Glutamatergic neuron (in vitro differentiated cells): ENCODE data around the gene NOX3. TPM values are rescaled to one million over a fixed set of nuclear protein-coding genes. Genes with fewer than 3 reads are reported as not detected.

ENCODE experiments used
- DNase-seq: peaks from one replicate; pipeline ENCODE4 v3.0.0; 2022
- H3K27ac Mint-ChIP-seq: one replicate; pipeline ENCODE4 v1.8.0; 2020; ENCODE audit warnings: mild to moderate bottlenecking, mixed read lengths, inconsistent platforms; ENCODE audit not compliant: unreplicated experiment
- H3K27me3 Mint-ChIP-seq: one replicate; pipeline ENCODE4 v1.8.0; 2020; ENCODE audit warnings: mild to moderate bottlenecking, moderate library complexity, mixed read lengths, inconsistent platforms; ENCODE audit not compliant: unreplicated experiment
- H3K36me3 Mint-ChIP-seq: one replicate; pipeline ENCODE4 v1.8.0; 2020; ENCODE audit warnings: mild to moderate bottlenecking, mixed read lengths, inconsistent platforms; ENCODE audit not compliant: unreplicated experiment
- H3K4me1 Mint-ChIP-seq: one replicate; pipeline ENCODE4 v1.8.0; 2020; ENCODE audit warnings: mild to moderate bottlenecking, low read depth, mixed read lengths, inconsistent platforms; ENCODE audit not compliant: unreplicated experiment
- H3K4me3 Mint-ChIP-seq: one replicate; pipeline ENCODE4 v1.8.0; 2020; ENCODE audit warnings: mild to moderate bottlenecking, mixed read lengths, inconsistent platforms; ENCODE audit not compliant: unreplicated experiment
- H3K9me3 Mint-ChIP-seq: one replicate; pipeline ENCODE4 v1.8.0; 2020; ENCODE audit warnings: mild to moderate bottlenecking, moderate library complexity, mixed read lengths, inconsistent platforms; ENCODE audit not compliant: unreplicated experiment
- CTCF ChIP-seq: fragments of 200-600 bp; sonication (generic); IDR thresholded peaks from one replicate; pipeline ENCODE4 v1.5.0; 2021; ENCODE audit not compliant: partially characterized antibody, unreplicated experiment
- total RNA-seq: library from RNA; stranded (reverse); fragmentation: NEBNext Ultra II Directional; extraction: Animal tissue kit (Norgen Biotek cat#: 25700); gene quantifications from one replicate; pipeline ENCODE4 v1.2.1, GENCODE V29; 2021; ENCODE audit not compliant: unreplicated experiment

The NOX3 gene
- total RNA-seq, 1 donor from 2014 or later: not detected

DNA sequence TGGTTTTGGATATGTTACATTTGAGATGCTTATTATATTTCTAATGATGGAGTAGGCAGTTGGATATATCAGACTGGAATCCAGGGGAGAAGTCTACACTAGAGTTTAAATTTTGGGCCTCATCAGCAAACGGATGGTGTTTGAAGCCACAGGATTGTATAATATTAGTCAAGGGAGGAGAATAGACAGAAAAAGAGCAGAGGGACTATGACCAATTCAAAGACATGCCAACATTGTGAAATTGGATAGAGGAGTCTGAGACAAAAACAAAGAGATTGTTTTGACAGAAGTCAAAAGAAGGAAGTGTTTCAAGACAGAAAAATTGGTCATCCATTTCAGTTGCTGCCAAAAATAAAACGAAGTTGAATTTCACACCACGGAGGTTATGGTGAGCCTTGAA, 66.5 kb downstream of the NOX3 start:
- H3K27ac Mint-ChIP-seq: no peak overlapping the region
- H3K4me3 Mint-ChIP-seq: no peak overlapping the region
- no peaks in the 10 kb centered on the region for H3K4me1 Mint-ChIP-seq
- no peak for TF ChIP-seq CTCF
- no peaks in the 10 kb centered on the region for H3K9me3 Mint-ChIP-seq
- DNase-seq: no peak
- H3K36me3 Mint-ChIP-seq: no peaks in the 10 kb centered on the region
- no peaks in the 10 kb centered on the region for H3K27me3 Mint-ChIP-seq

GRCh38 chr6:155388591-155388990, 67.0 kb downstream of the NOX3 start:
- Mint-ChIP-seq H3K36me3 (no peaks in the 10 kb centered on the region), H3K4me3 (no peak overlapping the region), H3K27me3 (no peaks in the 10 kb centered on the region), H3K4me1 (no peaks in the 10 kb centered on the region), H3K9me3 (no peaks in the 10 kb centered on the region), H3K27ac (no peak overlapping the region)
- DNase-seq: no peak
- no peak for TF ChIP-seq CTCF

- H3K4me3 Mint-ChIP-seq: no peak overlapping the region
- no peaks in the 10 kb centered on the region for H3K27me3 Mint-ChIP-seq
- no peak overlapping the region for H3K27ac Mint-ChIP-seq
- H3K36me3 Mint-ChIP-seq: no peaks in the 10 kb centered on the region
- DNase-seq: no peak
- H3K4me1 Mint-ChIP-seq: no peaks in the 10 kb centered on the region
- TF ChIP-seq CTCF: no peak
- no peaks in the 10 kb centered on the region for H3K9me3 Mint-ChIP-seq
These were observed 68.2 kb downstream of the NOX3 start for GRCh38 chr6:155387481-155387880.

DNA sequence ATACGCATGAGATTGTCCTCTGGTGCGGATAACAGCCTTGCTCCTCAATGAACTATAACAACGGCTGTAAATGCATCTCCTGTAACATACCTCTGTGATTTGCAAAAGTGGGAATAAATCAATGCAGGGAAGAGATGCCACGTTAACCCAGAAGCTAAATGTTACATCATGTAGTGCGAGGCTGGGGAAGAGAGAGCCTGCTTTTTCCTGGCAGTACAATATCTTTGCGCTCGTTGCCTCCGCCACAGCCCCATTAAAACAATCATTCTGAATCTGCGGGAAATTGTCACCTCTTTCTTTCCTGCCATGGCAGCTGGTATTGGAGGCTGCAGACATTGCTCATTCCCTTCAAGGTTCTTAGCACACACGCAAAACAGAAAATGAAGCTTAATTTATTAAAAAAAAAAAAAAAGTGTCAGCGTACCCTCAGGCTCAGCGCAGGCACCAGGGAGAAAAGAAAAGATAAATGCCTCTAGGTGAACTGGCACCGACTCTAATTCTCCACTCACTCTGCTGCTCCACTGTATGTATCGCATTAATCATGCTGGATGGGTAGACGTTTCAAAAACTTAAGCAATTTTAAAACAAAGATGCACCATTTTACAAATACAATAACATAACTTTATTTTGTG, 71.2 kb downstream of the NOX3 start:
- Mint-ChIP-seq H3K4me1 (no peaks in the 10 kb centered on the region), H3K9me3 (no peaks in the 10 kb centered on the region), H3K27ac (no peak overlapping the region), H3K36me3 (no peaks in the 10 kb centered on the region), H3K4me3 (no peak overlapping the region), H3K27me3 (no peaks in the 10 kb centered on the region)
- no peak for DNase-seq
- TF ChIP-seq CTCF: no peak

GRCh38 chr6:155383913-155384312, 71.7 kb downstream of the NOX3 start:
- TF ChIP-seq CTCF: no peak
- H3K27ac Mint-ChIP-seq: no peak overlapping the region

More at GRCh38 chr6:155383913-155384312, 71.7 kb downstream of the NOX3 start:
- no peaks in the 10 kb centered on the region for H3K4me1 Mint-ChIP-seq
- no peak for DNase-seq
- no peaks in the 10 kb centered on the region for H3K27me3 Mint-ChIP-seq
- H3K4me3 Mint-ChIP-seq: no peak overlapping the region
- no peaks in the 10 kb centered on the region for H3K36me3 Mint-ChIP-seq
- no peaks in the 10 kb centered on the region for H3K9me3 Mint-ChIP-seq
